Measurements from ENCODE around the gene NCAM2.

GRCh38 chr21:21203822-21204339 is 205.7 kb downstream of the NCAM2 start:
- TF ChIP-seq USF2 (IDR thresholded peaks at IDR 0.05; ENCODE audit: low read length) (no peak), POLR2A (IDR thresholded peaks at IDR 0.05; ENCODE audit: control extremely low read depth in 1 of 2, low read depth in 2 of 2, low read length in 2 of 2) (no peak), CTCF (IDR thresholded peaks at IDR 0.05; ENCODE audit: control extremely low read depth in 1 of 3, insufficient read depth in 1 of 3, low read depth in 1 of 3, low read length in 3 of 3) (no peak), EZH2 (IDR thresholded peaks at IDR 0.05; ENCODE audit: low read depth, low read length, severe bottlenecking) (no peak), HDAC6 (IDR thresholded peaks at IDR 0.05; ENCODE audit: low read depth, low read length) (no peak)
